ENCODE results near the gene CDK2.
"Not testable (repeated sequence)": the region's sequence is repeated elsewhere in the genome, so short reads cannot be mapped to it uniquely, and the experiment has no call there.

Gene CDK2

GRCh38 chr12:55982319-55982936 is 15.8 kb downstream of the CDK2 start:
- no peak overlapping the region for H3K4me3 ChIP-seq
- no peak overlapping the region for H3K27ac ChIP-seq
- TF ChIP-seq CTCF (IDR thresholded peaks at IDR 0.05): no peak
- DNase-seq (ENCODE audit: low spot score): no peak

- no peak overlapping the region for H3K27ac ChIP-seq
- H3K4me3 ChIP-seq: no peak overlapping the region
- no peak for DNase-seq (ENCODE audit: low spot score)
- TF ChIP-seq CTCF (IDR thresholded peaks at IDR 0.05): no peak
Observed at GRCh38 chr12:55983232-55983842, 16.7 kb downstream of the CDK2 start.

GRCh38 chr12:55984861-55985260 is 18.2 kb downstream of the CDK2 start:
- no peak overlapping the region for H3K4me3 ChIP-seq
- no peak for TF ChIP-seq CTCF (IDR thresholded peaks at IDR 0.05)

GRCh38 chr12:55985341-55985740 is 18.7 kb downstream of the CDK2 start:
- Histone ChIP-seq H3K27ac (no peak overlapping the region), H3K4me3 (no peak overlapping the region)
- no peak for DNase-seq (ENCODE audit: low spot score)
- TF ChIP-seq CTCF (IDR thresholded peaks at IDR 0.05): no peak

More at GRCh38 chr12:55984861-55985260, 18.2 kb downstream of the CDK2 start:
- no peak for DNase-seq (ENCODE audit: low spot score)
- no peak overlapping the region for H3K27ac ChIP-seq

GRCh38 chr12:55985976-55986375 is 19.3 kb downstream of the CDK2 start:
- H3K4me3 ChIP-seq; DNase-seq (ENCODE audit: low spot score); H3K27ac ChIP-seq: not testable (repeated sequence)

GRCh38 chr12:55991110-55991509 is 24.5 kb downstream of the CDK2 start:
- H3K27ac ChIP-seq: no peak overlapping the region
- no peak for DNase-seq (ENCODE audit: low spot score)
- TF ChIP-seq CTCF (IDR thresholded peaks at IDR 0.05): no peak

GRCh38 chr12:55993230-55993853 is 26.7 kb downstream of the CDK2 start:
- Histone ChIP-seq H3K4me3 (no peak overlapping the region), H3K27ac (no peak overlapping the region)
- no peak for TF ChIP-seq CTCF (IDR thresholded peaks at IDR 0.05)
- DNase-seq (ENCODE audit: low spot score): no peak

More at GRCh38 chr12:55991110-55991509, 24.5 kb downstream of the CDK2 start:
- H3K4me3 ChIP-seq: no peak overlapping the region
